ENCODE results near the gene RABL6. TPM values are rescaled to one million over a fixed set of nuclear protein-coding genes. Genes with fewer than 3 reads are reported as not detected.
"Not testable (repeated sequence)": the region's sequence is repeated elsewhere in the genome, so short reads cannot be mapped to it uniquely, and the experiment has no call there.

Gene RABL6
- total RNA-seq, 2 experiments from 2014 or later = 74.9 to 82.7 TPM

DNA sequence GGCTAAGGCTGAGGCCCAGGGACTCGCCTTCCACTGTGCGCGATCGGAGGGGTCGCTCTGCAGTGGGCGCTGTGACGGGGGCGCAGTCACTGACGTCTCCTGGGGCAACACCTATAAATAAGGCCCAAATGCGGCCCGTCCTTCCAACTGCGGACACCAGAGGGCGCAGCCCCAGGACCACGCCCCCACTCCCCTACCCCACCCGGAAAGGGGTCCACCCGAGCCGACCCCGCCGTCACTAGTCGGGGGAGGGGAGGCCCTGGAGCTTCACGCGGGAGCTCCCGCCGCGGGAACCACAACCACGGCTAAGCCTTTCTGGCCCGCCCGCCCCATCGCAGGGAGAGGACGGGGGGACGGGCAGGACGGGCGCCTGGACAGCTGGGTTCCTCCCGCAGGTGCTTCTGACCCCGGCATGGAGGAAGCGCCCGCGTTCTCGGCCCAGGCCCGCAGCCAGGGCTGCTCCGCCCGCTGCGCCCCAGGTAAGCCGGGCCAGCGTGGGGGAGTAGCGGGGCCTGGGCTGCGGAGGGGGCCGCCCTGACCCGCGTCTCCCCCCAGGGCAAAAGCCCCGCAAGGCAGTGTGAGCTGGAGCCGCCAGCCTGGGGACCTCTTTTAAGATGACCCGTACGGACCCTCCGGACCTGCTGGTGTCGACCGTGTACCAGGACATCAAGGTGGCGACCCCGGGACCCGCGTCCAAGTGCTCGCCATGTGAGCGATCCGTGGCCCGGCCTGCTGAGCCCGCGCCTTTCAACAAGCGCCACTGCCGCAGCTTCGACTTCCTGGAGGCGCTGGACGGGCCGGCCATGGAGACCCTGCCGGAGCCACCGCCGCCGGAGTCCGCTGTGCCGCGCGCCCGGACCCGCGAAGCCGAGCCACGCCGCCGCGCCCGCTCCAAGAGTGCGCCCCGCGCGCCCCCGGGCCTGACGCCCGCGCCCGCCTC is 36.3 kb downstream of the RABL6 start:
- not testable (repeated sequence) for H3K36me3 Mint-ChIP-seq (ENCODE audit: low read depth); H3K27ac Mint-ChIP-seq; H3K9me3 Mint-ChIP-seq
- Mint-ChIP-seq H3K27me3 (ENCODE audit: low read depth) (peaks cover 18% of the 10 kb centered on the region), H3K4me1 (ENCODE audit: low read depth) (peaks cover 19% of the 10 kb centered on the region), H3K4me3 (peak overlapping the region; percentile 24)
- intact Hi-C loops (cut with micrococcal nuclease) = loop anchor here (2.0 kb wide), 2 partner anchors 149 to 191 kb away; partner anchors contain the start of gene PAXX
- DNase-seq = peak; percentile 66
- CTCF ChIA-PET = interaction anchor here (0.7 to 3.0 kb wide), 10 partner anchors 10 to 191 kb away, joined by 3 to 10 read pairs (median 5); partner anchors contain the start of genes FBXW5 and RABL6

DNA sequence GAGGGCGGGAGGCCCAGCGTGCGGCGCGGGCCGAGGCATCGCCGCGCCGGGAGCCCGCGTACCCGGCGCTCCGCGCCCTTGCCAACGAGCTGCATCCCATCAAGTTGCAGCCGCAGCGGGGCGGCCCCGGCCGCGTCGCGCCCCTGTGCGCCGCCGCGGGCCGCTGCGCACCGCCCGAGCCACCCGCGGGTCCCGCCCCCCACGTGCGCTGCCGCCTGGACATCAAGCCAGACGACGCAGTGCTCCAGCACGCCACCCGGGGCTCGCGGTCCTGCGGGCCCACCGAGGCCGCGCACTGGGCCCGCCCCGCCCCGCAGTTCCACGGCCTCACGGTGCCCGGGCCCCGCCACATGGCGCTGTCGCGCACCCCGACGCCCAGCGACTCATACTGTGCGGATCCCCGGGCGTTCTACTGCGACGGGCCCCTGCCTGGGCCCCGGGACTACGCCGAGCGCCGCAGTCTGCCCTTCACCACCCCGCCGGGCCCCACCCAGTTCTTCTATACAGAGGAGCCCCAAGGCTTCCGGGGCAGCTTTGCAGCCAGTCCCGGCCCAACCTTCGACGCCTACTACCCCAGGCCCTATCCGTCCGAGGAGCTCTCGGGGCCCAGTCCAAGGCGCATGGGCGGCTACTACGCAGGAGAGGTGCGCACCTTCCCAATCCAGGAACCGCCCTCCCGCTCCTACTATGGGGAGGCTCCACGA is 37.2 kb downstream of the RABL6 start:
- H3K4me3 Mint-ChIP-seq = no peak overlapping the region

DNA sequence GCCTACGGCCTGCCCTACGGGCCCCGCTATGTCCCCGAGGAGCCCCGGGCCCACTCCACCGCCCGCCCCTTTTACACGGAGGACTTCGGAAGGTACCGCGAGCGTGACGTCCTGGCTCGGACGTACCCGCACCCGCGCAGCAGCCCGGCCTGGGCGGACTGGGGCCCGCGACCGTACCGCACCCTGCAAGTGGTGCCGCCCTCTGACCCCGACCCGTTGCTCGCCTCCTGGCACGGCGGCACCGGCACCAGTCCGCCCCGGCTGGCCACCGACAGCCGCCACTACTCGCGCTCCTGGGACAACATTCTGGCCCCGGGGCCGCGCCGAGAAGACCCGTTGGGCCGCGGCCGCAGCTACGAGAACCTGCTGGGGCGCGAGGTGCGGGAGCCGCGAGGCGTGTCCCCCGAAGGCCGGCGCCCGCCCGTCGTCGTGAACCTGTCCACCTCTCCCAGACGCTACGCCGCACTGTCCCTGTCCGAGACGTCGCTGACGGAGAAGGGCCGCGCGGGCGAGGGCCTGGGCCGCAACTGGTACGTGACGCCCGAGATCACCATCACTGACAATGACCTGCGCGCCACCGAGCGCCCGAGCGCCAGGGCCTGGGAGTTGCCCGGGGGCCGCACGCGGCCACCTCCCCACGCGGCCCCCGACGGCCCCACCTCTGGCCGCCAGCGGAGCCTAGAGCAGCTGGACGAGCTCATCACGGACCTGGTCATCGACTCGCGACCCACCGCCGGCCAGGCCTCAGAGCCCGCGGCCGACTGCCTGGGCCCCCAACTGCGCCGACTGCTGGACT is 37.9 kb downstream of the RABL6 start:
- Mint-ChIP-seq H3K4me1 (ENCODE audit: low read depth) (peaks cover 23% of the 10 kb centered on the region), H3K27me3 (ENCODE audit: low read depth) (peaks cover 18% of the 10 kb centered on the region), H3K27ac (no peak overlapping the region), H3K9me3 (no peaks in the 10 kb centered on the region), H3K4me3 (no peak overlapping the region), H3K36me3 (ENCODE audit: low read depth) (peaks cover 2% of the 10 kb centered on the region)
- intact Hi-C loops (cut with micrococcal nuclease) = no loop called here
- no peak for DNase-seq
- CTCF ChIA-PET = interaction anchor here (2.0 kb wide), 1 partner anchor 189 kb away, joined by 7 read pairs; no protein-coding TSS in a partner anchor

More for the DNA sequence above, 37.2 kb downstream of the RABL6 start:
- intact Hi-C loops (cut with micrococcal nuclease) = no loop called here
- CTCF ChIA-PET = interaction anchor here (1.1 to 2.0 kb wide), 3 partner anchors 23 to 190 kb away, joined by 3 to 7 read pairs (median 5); no protein-coding TSS in a partner anchor
- Mint-ChIP-seq H3K27me3 (ENCODE audit: low read depth) (peaks cover 18% of the 10 kb centered on the region), H3K9me3 (no peaks in the 10 kb centered on the region), H3K36me3 (ENCODE audit: low read depth) (peaks cover 3% of the 10 kb centered on the region), H3K4me1 (ENCODE audit: low read depth) (peaks cover 21% of the 10 kb centered on the region), H3K27ac (no peak overlapping the region)
- DNase-seq = no peak

DNA sequence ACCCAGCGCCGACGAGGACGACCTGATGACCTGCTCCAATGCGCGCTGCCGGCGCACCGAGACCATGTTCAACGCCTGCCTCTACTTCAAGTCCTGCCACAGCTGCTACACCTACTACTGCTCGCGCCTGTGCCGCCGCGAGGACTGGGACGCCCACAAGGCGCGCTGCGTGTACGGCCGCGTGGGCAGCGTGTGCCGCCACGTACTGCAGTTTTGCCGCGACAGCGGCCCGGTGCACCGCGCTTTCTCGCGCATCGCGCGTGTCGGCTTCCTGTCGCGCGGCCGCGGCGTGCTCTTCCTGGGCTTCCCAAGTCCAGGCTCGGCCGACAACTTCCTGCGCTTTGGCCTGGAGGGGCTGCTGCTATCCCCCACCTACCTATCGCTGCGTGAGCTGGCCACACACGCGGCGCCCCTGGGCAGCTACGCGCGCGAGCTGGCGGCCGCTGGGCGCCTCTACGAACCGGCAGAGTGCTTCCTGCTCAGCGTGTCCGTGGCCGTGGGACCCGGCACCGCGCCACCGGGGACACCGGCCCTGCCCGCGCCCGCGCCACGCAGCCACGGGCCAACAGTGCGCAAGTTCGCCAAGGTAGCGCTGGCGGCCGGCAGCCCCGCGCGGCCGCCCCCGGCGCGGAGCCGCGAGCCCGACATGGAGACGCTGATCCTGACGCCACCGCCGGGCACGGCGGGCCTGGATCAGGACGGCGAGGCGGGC is 38.8 kb downstream of the RABL6 start:
- Mint-ChIP-seq H3K27ac (no peak overlapping the region), H3K27me3 (ENCODE audit: low read depth) (peaks cover 18% of the 10 kb centered on the region), H3K4me1 (ENCODE audit: low read depth) (peaks cover 23% of the 10 kb centered on the region), H3K36me3 (ENCODE audit: low read depth) (peaks cover 2% of the 10 kb centered on the region), H3K4me3 (peak overlapping the region; percentile 21), H3K9me3 (no peaks in the 10 kb centered on the region)
- CTCF ChIA-PET = interaction anchor here (0.7 to 1.9 kb wide), 3 partner anchors 26 to 181 kb away, joined by 3 to 6 read pairs (median 5); no protein-coding TSS in a partner anchor
- no peak for DNase-seq
- intact Hi-C loops (cut with micrococcal nuclease) = loop anchor here (1.0 kb wide), 1 partner anchor 59 kb away; no protein-coding TSS in a partner anchor

DNA sequence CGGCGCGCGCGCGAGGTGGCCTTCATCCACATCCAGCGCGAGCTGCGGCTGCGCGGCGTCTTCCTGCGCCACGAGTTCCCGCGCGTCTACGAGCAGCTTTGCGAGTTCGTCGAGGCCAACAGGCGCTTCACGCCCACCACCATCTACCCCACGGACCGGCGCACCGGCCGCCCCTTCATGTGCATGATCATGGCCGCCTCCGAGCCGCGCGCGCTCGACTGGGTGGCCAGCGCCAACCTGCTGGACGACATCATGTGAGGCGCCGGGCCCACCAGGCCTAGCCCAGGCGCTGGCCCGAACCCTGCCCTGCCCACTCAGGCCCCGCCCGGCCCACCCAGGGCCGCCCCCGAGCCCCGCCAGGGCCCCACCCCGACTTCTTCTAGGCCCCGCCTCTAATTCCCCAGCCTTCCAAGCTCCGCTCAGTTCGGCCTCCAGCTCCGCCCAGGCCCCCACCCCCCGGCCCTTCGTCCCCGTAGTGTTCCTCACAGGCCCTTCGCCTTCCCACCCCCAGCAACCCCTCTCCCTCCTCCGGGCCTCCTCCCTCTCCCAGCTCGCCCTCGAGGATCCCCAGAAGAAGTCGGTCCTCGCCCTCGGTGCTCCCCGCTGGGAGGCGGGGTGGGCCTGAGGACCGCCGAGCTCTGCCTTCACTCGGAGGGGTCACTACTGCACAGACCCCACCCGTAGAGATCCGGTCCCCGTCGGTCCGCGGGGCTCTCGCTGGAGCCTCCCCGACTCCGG is 39.5 kb downstream of the RABL6 start:
- Mint-ChIP-seq H3K4me3 (peak overlapping the region; percentile 93), H3K36me3 (ENCODE audit: low read depth) (peaks cover 2% of the 10 kb centered on the region), H3K9me3 (no peaks in the 10 kb centered on the region), H3K27ac (peak overlapping the region; percentile 59), H3K4me1 (ENCODE audit: low read depth) (peaks cover 20% of the 10 kb centered on the region), H3K27me3 (ENCODE audit: low read depth) (peaks cover 18% of the 10 kb centered on the region)
- intact Hi-C loops (cut with micrococcal nuclease) = loop anchor here (1.0 kb wide), 1 partner anchor 60 kb away; no protein-coding TSS in a partner anchor
- DNase-seq = peak; percentile 32
- CTCF ChIA-PET = interaction anchor here (0.7 to 1.9 kb wide), 3 partner anchors 27 to 180 kb away, joined by 3 to 6 read pairs (median 5); no protein-coding TSS in a partner anchor

DNA sequence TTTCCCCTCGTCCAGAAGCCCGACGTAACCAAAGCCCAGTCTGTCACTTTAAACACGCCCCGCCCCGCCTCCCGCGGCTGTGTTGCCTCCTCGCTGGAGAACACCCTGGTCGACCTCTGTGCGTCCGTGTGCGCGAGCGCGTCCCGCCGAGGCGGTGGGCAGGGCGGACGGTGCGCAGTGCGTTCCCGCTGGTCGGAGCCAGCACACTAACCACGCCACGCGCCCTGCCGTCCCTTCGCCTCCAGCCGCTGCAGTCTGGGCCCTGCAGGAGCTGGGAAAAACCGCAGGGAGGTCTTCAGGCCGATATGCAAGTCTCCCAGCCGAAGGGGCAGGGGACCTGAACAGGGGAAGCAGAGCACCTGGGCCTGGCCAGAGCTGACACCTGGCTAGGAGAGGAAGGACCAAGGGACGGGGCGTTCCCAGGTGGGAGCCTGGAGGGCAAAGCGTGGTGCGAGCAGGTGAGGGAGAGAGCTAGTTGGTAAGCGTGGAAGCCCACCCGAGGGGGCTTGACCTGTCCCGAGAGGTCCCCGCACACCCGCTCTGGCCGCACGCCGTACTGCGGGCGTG is 40.2 kb downstream of the RABL6 start:
- peaks cover 18% of the 10 kb centered on the region for H3K27me3 Mint-ChIP-seq (ENCODE audit: low read depth)
- peaks cover 2% of the 10 kb centered on the region for H3K36me3 Mint-ChIP-seq (ENCODE audit: low read depth)
- peak overlapping the region; percentile 59 for H3K27ac Mint-ChIP-seq
- peak; percentile 87 for DNase-seq
- H3K4me1 Mint-ChIP-seq (ENCODE audit: low read depth) = peaks cover 18% of the 10 kb centered on the region
- CTCF ChIA-PET = interaction anchor here (1.8 to 1.9 kb wide), 2 partner anchors 54 to 179 kb away, joined by 5 to 6 read pairs; no protein-coding TSS in a partner anchor
- intact Hi-C loops (cut with micrococcal nuclease) = loop anchor here (1.0 to 2.0 kb wide), 2 partner anchors 41 to 61 kb away; partner anchors contain the start of gene RABL6
- H3K4me3 Mint-ChIP-seq = peak overlapping the region; percentile 93
- no peaks in the 10 kb centered on the region for H3K9me3 Mint-ChIP-seq

DNA sequence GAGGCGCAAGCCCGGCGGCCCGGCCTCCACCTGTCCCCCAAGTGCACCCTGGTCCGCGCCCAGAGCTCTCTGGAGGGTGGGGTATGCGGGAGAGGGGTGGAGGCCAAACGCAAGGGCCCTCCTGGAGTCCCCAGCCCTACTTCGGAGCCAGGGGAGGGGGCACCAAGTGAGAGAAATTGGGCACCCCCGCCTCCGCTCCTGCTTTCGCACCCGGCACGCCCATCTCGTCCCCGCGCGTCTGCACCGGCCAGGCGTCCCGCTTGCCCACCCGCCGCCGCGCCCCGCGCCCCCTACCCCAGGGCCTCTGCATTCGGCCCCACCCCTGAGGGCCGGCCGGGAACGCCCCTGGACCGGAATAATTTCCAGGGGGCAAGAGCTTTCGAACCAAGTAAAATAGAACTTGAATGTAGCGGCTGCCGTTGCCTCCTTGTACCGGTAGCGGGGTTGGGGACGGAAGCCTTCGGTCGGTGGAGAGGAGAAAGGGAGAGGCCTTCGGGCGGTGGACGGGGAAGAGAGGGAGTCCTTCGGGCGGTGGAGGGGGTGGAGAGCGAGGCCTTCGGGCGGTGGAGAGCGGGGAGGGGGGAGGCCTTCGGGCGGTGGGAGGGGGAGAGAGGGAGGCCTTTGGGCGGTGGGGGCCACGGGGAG is 40.8 kb downstream of the RABL6 start:
- intact Hi-C loops (cut with micrococcal nuclease) = loop anchor here (1.0 to 2.0 kb wide), 7 partner anchors 18 to 365 kb away; partner anchors contain the start of genes EDF1, RABL6, SEC16A and TMEM141
- H3K27me3 Mint-ChIP-seq (ENCODE audit: low read depth) = peaks cover 18% of the 10 kb centered on the region
- peaks cover 2% of the 10 kb centered on the region for H3K36me3 Mint-ChIP-seq (ENCODE audit: low read depth)
- peak overlapping the region; percentile 95 for H3K27ac Mint-ChIP-seq
- H3K9me3 Mint-ChIP-seq = no peaks in the 10 kb centered on the region
- DNase-seq = peak; percentile 62
- CTCF ChIA-PET = interaction anchor here (1.8 to 1.9 kb wide), 2 partner anchors 55 to 179 kb away, joined by 5 to 6 read pairs; no protein-coding TSS in a partner anchor
- peak overlapping the region; percentile 93 for H3K4me3 Mint-ChIP-seq
- peaks cover 16% of the 10 kb centered on the region for H3K4me1 Mint-ChIP-seq (ENCODE audit: low read depth)

DNA sequence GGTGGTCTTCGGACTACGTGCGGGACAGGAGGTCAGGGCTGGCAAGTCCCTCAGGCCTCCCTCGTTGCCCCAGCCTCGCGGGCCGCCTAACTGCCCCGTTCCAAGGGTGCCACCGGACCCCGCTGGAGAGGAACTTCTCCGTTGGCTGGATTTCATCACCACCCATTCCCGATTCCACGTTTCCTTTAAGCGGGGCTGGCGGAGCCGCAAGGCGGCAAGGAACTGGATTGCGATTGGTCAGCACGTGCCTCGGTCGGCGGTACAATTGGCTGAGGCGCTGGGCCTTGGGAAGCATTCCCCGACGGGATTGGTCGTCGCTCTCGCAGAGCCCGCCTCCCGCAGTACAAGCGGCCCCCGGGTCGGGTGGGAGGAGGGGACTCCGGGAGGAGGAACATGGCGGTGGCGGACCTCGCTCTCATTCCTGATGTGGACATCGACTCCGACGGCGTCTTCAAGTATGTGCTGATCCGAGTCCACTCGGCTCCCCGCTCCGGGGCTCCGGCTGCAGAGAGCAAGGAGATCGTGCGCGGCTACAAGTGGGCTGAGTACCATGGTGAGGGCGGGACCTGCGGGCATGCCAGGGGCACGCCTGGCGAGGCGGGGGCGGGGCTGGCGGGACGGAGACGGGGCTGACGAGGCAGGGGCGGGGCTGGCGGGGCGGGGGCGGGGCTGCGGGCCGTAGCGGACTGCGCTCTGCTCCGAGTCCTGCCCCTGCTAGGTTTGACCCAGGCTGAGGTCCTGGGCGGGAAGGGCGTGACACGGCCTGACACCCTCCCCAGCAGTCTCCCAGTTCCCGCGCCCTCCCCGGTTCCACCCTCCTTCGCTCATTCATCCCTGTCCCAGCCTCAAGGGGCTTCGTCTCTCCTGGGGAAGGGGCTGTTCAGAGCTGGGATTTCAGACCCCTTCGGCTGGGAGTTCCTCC is 41.6 kb downstream of the RABL6 start, which contains the start of gene PHPT1:
PHPT1 (plus strand) TSS at position 372 of the 922 bp plus-strand sequence; CDS start at position 394, 22 bp downstream.
- CTCF ChIA-PET = no interaction called here
- Mint-ChIP-seq H3K4me3 (peak within 1 kb of the TSS; percentile 93), H3K9me3 (no peaks in the 10 kb centered on the region), H3K27me3 (ENCODE audit: low read depth) (peaks cover 18% of the 10 kb centered on the region), H3K36me3 (ENCODE audit: low read depth) (peaks cover 2% of the 10 kb centered on the region), H3K27ac (peak within 1 kb of the TSS; percentile 95), H3K4me1 (ENCODE audit: low read depth) (peaks cover 14% of the 10 kb centered on the region)
- peak; percentile 99 for DNase-seq
- intact Hi-C loops (cut with micrococcal nuclease) = loop anchor here (1.0 to 2.0 kb wide), 7 partner anchors 17 to 366 kb away; partner anchors contain the start of genes EDF1, RABL6, SEC16A and TMEM141

Data from activated naive CD4-positive, alpha-beta T cell treated with anti-CD3 and anti-CD28 coated beads for 36 hours (primary cell).